Bronchial epithelial cell (primary cell): ENCODE data around the gene RNF141. TPM values are rescaled to one million over a fixed set of nuclear protein-coding genes. Genes with fewer than 3 reads are reported as not detected.

Source experiments
- DNase-seq: peaks from one replicate; pipeline ENCODE4 v3.0.0-alpha.2; 2010; ENCODE audit warnings: low read depth
- FAIRE-seq: peaks from 2 replicates; lab custom pipeline; 2011; peaks lifted over from hg19 to GRCh38; lab: Jason Lieb, UNC
- H3K27me3 ChIP-seq: 2 replicates; pipeline ENCODE4 v1.5.1; 2011; ENCODE audit warnings: low read length; ENCODE audit not compliant: control insufficient read depth, insufficient read depth
- H3K36me3 ChIP-seq: 2 replicates; pipeline ENCODE4 v1.5.1; 2011; ENCODE audit warnings: low read length; ENCODE audit not compliant: control insufficient read depth, insufficient read depth
- H3K4me3 ChIP-seq: 2 replicates; pipeline ENCODE4 v1.5.1; 2011; ENCODE audit warnings: mild to moderate bottlenecking, low read depth, low read length, control low read depth
- CTCF ChIP-seq: IDR thresholded peaks from 2 replicates; pipeline ENCODE4 v1.5.1; 2011; ENCODE audit warnings: mild to moderate bottlenecking, moderate library complexity, low read length, control low read depth, inconsistent platforms; ENCODE audit not compliant: insufficient read depth, severe bottlenecking
- total RNA-seq: library from RNA; depleted of rRNA; stranded (reverse); fragments of >200 nt; gene quantifications from 2 replicates; pipeline ENCODE4 v1.2.1, GENCODE V29; 2014

The RNF141 gene
- total RNA-seq, 1 donor from 2014 or later, result 71.9 TPM

GRCh38 chr11:10492084-10492483, 48.9 kb downstream of the RNF141 start:
- Histone ChIP-seq H3K4me3 (no peak overlapping the region), H3K36me3 (peaks cover 22% of the 10 kb centered on the region), H3K27me3 (no peaks in the 10 kb centered on the region)
- TF ChIP-seq CTCF, result no peak
- no peak for DNase-seq
- no peak for FAIRE-seq

GRCh38 chr11:10490398-10491241, 50.4 kb downstream of the RNF141 start:
- Histone ChIP-seq H3K4me3 (no peak overlapping the region), H3K27me3 (no peaks in the 10 kb centered on the region), H3K36me3 (peaks cover 22% of the 10 kb centered on the region)
- DNase-seq (peak; percentile 71), FAIRE-seq (peak; percentile 96)
- TF ChIP-seq CTCF, result no peak

GRCh38 chr11:10490032-10490397, 51.0 kb downstream of the RNF141 start:
- Histone ChIP-seq H3K27me3 (no peaks in the 10 kb centered on the region), H3K4me3 (no peak overlapping the region), H3K36me3 (peaks cover 16% of the 10 kb centered on the region)
- FAIRE-seq, result no peak
- no peak for DNase-seq
- no peak for TF ChIP-seq CTCF

GRCh38 chr11:10488934-10489691, 51.9 kb downstream of the RNF141 start:
- TF ChIP-seq CTCF, result no peak
- DNase-seq (peak; percentile 94), FAIRE-seq (peak; percentile 100)
- H3K4me3 ChIP-seq, result no peak overlapping the region
- H3K36me3 ChIP-seq, result peaks cover 19% of the 10 kb centered on the region
- no peaks in the 10 kb centered on the region for H3K27me3 ChIP-seq

- peak; percentile 97 for DNase-seq
- TF ChIP-seq CTCF, result no peak
- peak; percentile 97 for FAIRE-seq
- Histone ChIP-seq H3K4me3 (no peak overlapping the region), H3K27me3 (no peaks in the 10 kb centered on the region), H3K36me3 (peaks cover 21% of the 10 kb centered on the region)
Observed at GRCh38 chr11:10488121-10488933, 52.7 kb downstream of the RNF141 start.
